ENCODE data around the gene KRT25. TPM values are rescaled to one million over a fixed set of nuclear protein-coding genes. Genes with fewer than 3 reads are reported as not detected.

KRT25 gene
- total and polyA plus RNA-seq, 2 of the 4 experiments (the other 2 are of a cell fraction): not detected

- DNase-seq (no peak), ATAC-seq (ENCODE audit: low read depth) (no peak)
- Histone ChIP-seq H2AK9ac (replicated peaks; ENCODE audit: low read depth, low read length, poor library complexity) (no peak overlapping the region), H2BK5ac (ENCODE audit: low read depth, low read length, poor library complexity, severe bottlenecking) (no peak overlapping the region), H2AFZ (replicated peaks; ENCODE audit: low read length, poor library complexity) (no peak overlapping the region), H2AK5ac (ENCODE audit: low read depth, low read length) (no peak overlapping the region), H3K9me3 (ENCODE audit: control insufficient read depth, insufficient read depth, low read length) (no peaks in the 10 kb centered on the region), H3K27ac (ENCODE audit: insufficient read depth, low read length) (no peak overlapping the region), H3K56ac (ENCODE audit: extremely low read depth, insufficient read depth, low read length) (no peak overlapping the region), H3K79me1 (ENCODE audit: low read depth in 1 of 2, low read length in 2 of 2) (no peaks in the 10 kb centered on the region), H3K14ac (replicated peaks; ENCODE audit: low read depth, low read length) (no peak overlapping the region), H3K9ac (ENCODE audit: low read depth, low read length) (no peak overlapping the region), H3K4ac (ENCODE audit: low read depth, low read length) (no peak overlapping the region), H3K4me3 (ENCODE audit: insufficient read depth, low read depth, low read length) (no peak overlapping the region), H3K27me3 (ENCODE audit: control insufficient read depth, insufficient read depth, low read length) (peaks cover 46% of the 10 kb centered on the region), H4K20me1 (ENCODE audit: insufficient read depth, low read length) (no peaks in the 10 kb centered on the region), H4K5ac (ENCODE audit: low read depth, low read length) (no peak overlapping the region), H3K4me2 (ENCODE audit: low read depth, low read length) (no peak overlapping the region), H4K91ac (ENCODE audit: insufficient read depth, low read depth, low read length) (no peak overlapping the region), H3K4me1 (ENCODE audit: control insufficient read depth, insufficient read depth, low read length) (no peaks in the 10 kb centered on the region), H3K23ac (ENCODE audit: low read depth, low read length) (no peak overlapping the region), H3K36me3 (ENCODE audit: control insufficient read depth, insufficient read depth, low read length) (no peaks in the 10 kb centered on the region), H4K8ac (ENCODE audit: low read depth in 2 of 2, low read length in 2 of 2) (no peak overlapping the region), H2BK15ac (ENCODE audit: low read depth, low read length) (no peak overlapping the region), H2BK120ac (ENCODE audit: low read depth, low read length) (no peak overlapping the region), H2BK20ac (ENCODE audit: low read depth, low read length) (no peak overlapping the region), H3K9me1 (ENCODE audit: insufficient read depth, low read length) (no peaks in the 10 kb centered on the region), H3K18ac (ENCODE audit: low read depth, low read length) (no peak overlapping the region)
- BruUV-seq (replicated peaks): no TSS peak
- TF ChIP-seq NFE2L2 (IDR thresholded peaks at IDR 0.05; ENCODE audit: low read depth, low read length) (no peak), RFX5 (IDR thresholded peaks at IDR 0.05; ENCODE audit: low read depth, low read length) (no peak), MAZ (IDR thresholded peaks at IDR 0.05; ENCODE audit: borderline replicate concordance, low read depth, low read length) (no peak), CTCF (conservative IDR thresholded peaks at IDR 0.05; ENCODE audit: low read depth, low read length) (no peak), ELK1 (IDR thresholded peaks at IDR 0.05; ENCODE audit: borderline replicate concordance, low read depth, low read length) (no peak), CEBPB (IDR thresholded peaks at IDR 0.05; ENCODE audit: low read depth, low read length) (no peak), BHLHE40 (IDR thresholded peaks at IDR 0.05; ENCODE audit: low read depth, low read length) (no peak), FOS (IDR thresholded peaks at IDR 0.05; ENCODE audit: low read depth, low read length) (no peak), USF2 (IDR thresholded peaks at IDR 0.05; ENCODE audit: low read depth, low read length) (no peak), RAD21 (IDR thresholded peaks at IDR 0.05; ENCODE audit: low read length) (no peak)
- POLR2A ChIA-PET (ENCODE audit: unreplicated experiment): no interaction called here
- WGBS, 2 experiments (ENCODE audit: extremely low coverage in 2 of 2, insufficient read length in 1 of 2): no CpG with 5 or more reads among the region's 1 CpG
- intact Hi-C loops (cut with micrococcal nuclease) (loop anchor here (5.0 kb wide), 1 partner anchor 847 kb away; no protein-coding TSS in a partner anchor), in situ Hi-C loops (cut with MboI; ENCODE audit: low sequenced_read_pairs) (loop anchor here (5.0 to 10.0 kb wide), 3 partner anchors 104 to 862 kb away; no protein-coding TSS in a partner anchor), dilution Hi-C loops (cut with HindIII; ENCODE audit: low sequenced_read_pairs, unreplicated experiment) (no loop called here)
- CTCF ChIA-PET: no interaction called here
Observed at GRCh38 chr17:40800381-40800780, 45.2 kb upstream of the KRT25 start.
